Endothelial cell of umbilical vein (primary cell): ENCODE measurements around the gene CALN1. TPM values are rescaled to one million over a fixed set of nuclear protein-coding genes. Genes with fewer than 3 reads are reported as not detected.

Experiments used
- BruUV-seq: library from RNA; stranded (reverse); fragments of 400-500 nt; replicated peaks from 2 replicates; lab custom pipeline; 2021; lab: Mats Ljungman, UMichigan
- CTCF ChIA-PET: fragments of 300-600, 350-600 bp; sonication (Branson Sonifier 250); formaldehyde crosslinking; loops from one replicate; lab custom pipeline; 2021; ENCODE audit warnings: antibody characterized with exemption, inconsistent platforms; lab: Charles Lee
- POLR2A ChIA-PET: fragments of 300-600, 350-600 bp; sonication (Branson Sonifier 250); formaldehyde crosslinking; loops from one replicate; lab custom pipeline; 2021; ENCODE audit warnings: antibody characterized with exemption, inconsistent platforms; lab: Charles Lee
- DNase-seq: peaks from one replicate; pipeline ENCODE4 v3.0.0-alpha.2; 2011; ENCODE audit warnings: low read depth, low spot score
- FAIRE-seq: peaks from 2 replicates; lab custom pipeline; 2011; peaks lifted over from hg19 to GRCh38; lab: Jason Lieb, UNC
- H2AFZ ChIP-seq: 2 replicates; pipeline ENCODE4 v1.6.0; 2012; ENCODE audit warnings: low read depth, low read length, control low read depth, inconsistent platforms
- H3K27ac ChIP-seq: 2 replicates; pipeline ENCODE4 v1.5.1; 2011; ENCODE audit warnings: low read depth, mild to moderate bottlenecking, control low read depth, low read length, moderate library complexity; ENCODE audit not compliant: insufficient read depth
- H3K27me3 ChIP-seq, 2 experiments: 2 replicates each; pipeline versions ENCODE4 v1.6.0 to v1.6.1; 2011; ENCODE audit warnings: low read length in 2 of 2, mixed read lengths in 1 of 2; ENCODE audit not compliant: control insufficient read depth in 2 of 2, insufficient read depth in 2 of 2
- H3K36me3 ChIP-seq, 2 experiments: 2 replicates in 1 of 2; 3 replicates in 1 of 2; pipeline ENCODE4 v1.5.1; 2011; ENCODE audit warnings: low read length in 2 of 2, mild to moderate bottlenecking in 1 of 2, moderate library complexity in 1 of 2; ENCODE audit not compliant: control insufficient read depth in 2 of 2, insufficient read depth in 2 of 2; ENCODE audit errors: extremely low read depth in 1 of 2
- H3K4me1 ChIP-seq: 3 replicates; pipeline ENCODE4 v1.5.1; 2011; ENCODE audit warnings: mild to moderate bottlenecking, low read length; ENCODE audit not compliant: control insufficient read depth, insufficient read depth; ENCODE audit errors: extremely low read depth
- H3K4me2 ChIP-seq: 2 replicates; pipeline ENCODE4 v1.6.1; 2011; ENCODE audit warnings: low read length, control low read depth, mixed read lengths; ENCODE audit not compliant: insufficient read depth
- H3K4me3 ChIP-seq, 3 experiments: fragments of 200-600 bp in 1 of 3; sonication (generic), shearing (Covaris generic) in 1 of 3; replicated peaks in 1 of 3; 2 replicates each; pipeline ENCODE4 v1.5.1; 2011 to 2016; ENCODE audit warnings: control low read depth in 3 of 3, low read length in 3 of 3, mild to moderate bottlenecking in 2 of 3, inconsistent platforms in 1 of 3, low read depth in 1 of 3, moderate library complexity in 1 of 3; ENCODE audit not compliant: insufficient read depth in 1 of 3
- H3K79me2 ChIP-seq: 2 replicates; pipeline ENCODE4 v1.6.0; 2012; ENCODE audit warnings: low read length, inconsistent platforms; ENCODE audit not compliant: control insufficient read depth, insufficient read depth
- H3K9ac ChIP-seq: replicated peaks from 2 replicates; pipeline ENCODE3; 2011; ENCODE audit warnings: low read length, control low read depth; ENCODE audit not compliant: insufficient read depth; ENCODE audit errors: extremely low read depth
- H3K9me1 ChIP-seq: replicated peaks from 3 replicates; pipeline ENCODE4 v1.6.0; 2011; ENCODE audit warnings: mild to moderate bottlenecking, low read length; ENCODE audit not compliant: control insufficient read depth, insufficient read depth; ENCODE audit errors: extremely low read depth
- H3K9me3 ChIP-seq: replicated peaks from 2 replicates; pipeline ENCODE4 v1.5.1; 2012; ENCODE audit warnings: low read length, inconsistent platforms; ENCODE audit not compliant: control insufficient read depth, insufficient read depth
- H4K20me1 ChIP-seq: replicated peaks from 2 replicates; pipeline ENCODE3; 2011; ENCODE audit warnings: mild to moderate bottlenecking, low read length; ENCODE audit not compliant: control insufficient read depth, insufficient read depth; ENCODE audit errors: extremely low read depth
- EZH2 ChIP-seq: IDR thresholded peaks from 2 replicates; pipeline ENCODE4 v1.6.1; 2012; ENCODE audit warnings: borderline replicate concordance, low read depth, mild to moderate bottlenecking, moderate library complexity, low read length, inconsistent platforms; ENCODE audit not compliant: severe bottlenecking
- FOS ChIP-seq: IDR thresholded peaks from 2 replicates; pipeline ENCODE4 v1.6.1; 2011; ENCODE audit warnings: mild to moderate bottlenecking, low read length, moderate library complexity, borderline replicate concordance; ENCODE audit not compliant: insufficient read depth
- GATA2 ChIP-seq: IDR thresholded peaks from 2 replicates; pipeline ENCODE4 v1.7.0; 2011; ENCODE audit warnings: low read depth, mild to moderate bottlenecking, moderate library complexity, mixed read lengths, low read length; ENCODE audit not compliant: insufficient read length, insufficient read depth
- JUN ChIP-seq: IDR thresholded peaks from 2 replicates; pipeline ENCODE4 v1.6.1; 2011; ENCODE audit warnings: borderline replicate concordance, low read depth; ENCODE audit not compliant: insufficient read length, insufficient read depth
- MYC ChIP-seq: IDR thresholded peaks from one replicate; pipeline ENCODE4 v1.6.1; 2011; ENCODE audit warnings: mild to moderate bottlenecking, low read depth, low read length
- POLR2A ChIP-seq: IDR thresholded peaks from 2 replicates; pipeline ENCODE4 v1.6.1; 2012; ENCODE audit warnings: low read depth, mild to moderate bottlenecking, control low read depth, low read length
- POLR2AphosphoS5 ChIP-seq: IDR thresholded peaks from 2 replicates; pipeline ENCODE4 v1.6.1; 2012; ENCODE audit warnings: low read depth, mild to moderate bottlenecking, control low read depth, low read length, moderate library complexity; ENCODE audit not compliant: insufficient read depth
- dilution Hi-C: fragments of 300-500 bp; cut with MboI; formaldehyde crosslinking; loops from one replicate; pipeline ENCODE4 v1.15.0; 2019; ENCODE audit warnings: low sequenced_read_pairs; ENCODE audit not compliant: extremely low pct_ligation_motif_present
- intact Hi-C: fragments of 100-400 bp; cut with micrococcal nuclease; formaldehyde crosslinking; loops from one replicate; pipeline ENCODE4 v1.10.0; 2022
- polyA plus RNA-seq, 4 experiments: library from polyadenylated mRNA; depleted of rRNA in 3 of 4; stranded (reverse) in 3 of 4; unstranded in 1 of 4; fragments of >200 nt; gene quantifications; 2 replicates each; pipeline versions ENCODE4 v1.2.1 to v1.2.3, GENCODE V29; 2011 to 2012; ENCODE audit warnings: missing spikeins in 1 of 4
- total RNA-seq: library from RNA; stranded (reverse); gene quantifications from 2 replicates; pipeline ENCODE4 v1.2.3, GENCODE V29; 2021
- TF ChIP-seq, protein P1 (sequence below), 2 donors: IDR thresholded peaks; 1 replicate in 1 of 2; 2 replicates in 1 of 2; pipeline ENCODE4 v1.5.1; 2011; ENCODE audit warnings: low read length in 2 of 2, mild to moderate bottlenecking in 2 of 2, moderate library complexity in 2 of 2, control low read depth in 1 of 2, inconsistent platforms in 1 of 2, low read depth in 1 of 2; ENCODE audit not compliant: insufficient read depth in 1 of 2; ENCODE audit errors: extremely low read depth in 1 of 2
- TF ChIP-seq, protein P2 (sequence below): IDR thresholded peaks from 2 replicates; pipeline ENCODE4 v1.6.1; 2011; ENCODE audit not compliant: insufficient read depth, insufficient read length

Gene CALN1
- total and polyA plus RNA-seq, 2 donors (not counting 3 experiments of a cell fraction or from before 2014, with no cell fraction given), result not detected

DNA sequence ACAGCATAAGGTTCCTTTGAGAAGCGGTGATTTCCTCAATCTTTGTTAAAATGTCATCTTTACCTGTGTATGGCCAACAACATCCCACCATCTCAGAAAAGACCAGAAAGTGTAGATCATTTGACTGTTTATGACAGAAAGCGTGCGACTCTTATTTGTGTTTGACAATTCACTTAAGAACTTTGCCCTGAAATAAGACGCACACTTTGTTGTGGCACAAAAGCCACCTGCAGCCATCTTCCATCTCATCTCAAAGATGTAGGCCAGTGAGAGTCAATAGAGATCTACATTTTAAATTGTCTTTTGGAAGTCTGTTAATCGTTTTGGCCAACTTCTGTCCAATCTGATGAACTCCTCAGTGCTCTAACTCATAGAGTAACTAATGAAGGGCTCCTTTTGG lies 114.0 kb downstream of the CALN1 start:
- Histone ChIP-seq H4K20me1 (no peaks in the 10 kb centered on the region), H3K36me3 (no peaks in the 10 kb centered on the region), H3K4me2 (no peak overlapping the region), H3K4me1 (no peaks in the 10 kb centered on the region), H3K9ac (no peak overlapping the region), H3K79me2 (no peaks in the 10 kb centered on the region), H3K27ac (no peak overlapping the region), H3K27me3 (no peaks in the 10 kb centered on the region), H3K9me1 (no peaks in the 10 kb centered on the region), H2AFZ (no peak overlapping the region), H3K4me3 (no peak overlapping the region), H3K9me3 (no peaks in the 10 kb centered on the region)
- FAIRE-seq (no peak), DNase-seq (no peak)
- CTCF ChIA-PET, result no interaction called here
- TF ChIP-seq MYC, result no peak
- TF ChIP-seq, protein P1, sequence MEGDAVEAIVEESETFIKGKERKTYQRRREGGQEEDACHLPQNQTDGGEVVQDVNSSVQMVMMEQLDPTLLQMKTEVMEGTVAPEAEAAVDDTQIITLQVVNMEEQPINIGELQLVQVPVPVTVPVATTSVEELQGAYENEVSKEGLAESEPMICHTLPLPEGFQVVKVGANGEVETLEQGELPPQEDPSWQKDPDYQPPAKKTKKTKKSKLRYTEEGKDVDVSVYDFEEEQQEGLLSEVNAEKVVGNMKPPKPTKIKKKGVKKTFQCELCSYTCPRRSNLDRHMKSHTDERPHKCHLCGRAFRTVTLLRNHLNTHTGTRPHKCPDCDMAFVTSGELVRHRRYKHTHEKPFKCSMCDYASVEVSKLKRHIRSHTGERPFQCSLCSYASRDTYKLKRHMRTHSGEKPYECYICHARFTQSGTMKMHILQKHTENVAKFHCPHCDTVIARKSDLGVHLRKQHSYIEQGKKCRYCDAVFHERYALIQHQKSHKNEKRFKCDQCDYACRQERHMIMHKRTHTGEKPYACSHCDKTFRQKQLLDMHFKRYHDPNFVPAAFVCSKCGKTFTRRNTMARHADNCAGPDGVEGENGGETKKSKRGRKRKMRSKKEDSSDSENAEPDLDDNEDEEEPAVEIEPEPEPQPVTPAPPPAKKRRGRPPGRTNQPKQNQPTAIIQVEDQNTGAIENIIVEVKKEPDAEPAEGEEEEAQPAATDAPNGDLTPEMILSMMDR (IDR thresholded peaks at IDR 0.05; ENCODE audit: extremely low read depth in 1 of 2, insufficient read depth in 1 of 2, low read depth in 1 of 2, low read length in 2 of 2), result no peak
- TF ChIP-seq POLR2A, result no peak
- POLR2A ChIA-PET, result no interaction called here
- dilution Hi-C loops, result no loop called here
- intact Hi-C loops, result no loop called here
- BruUV-seq, result no TSS peak

DNA sequence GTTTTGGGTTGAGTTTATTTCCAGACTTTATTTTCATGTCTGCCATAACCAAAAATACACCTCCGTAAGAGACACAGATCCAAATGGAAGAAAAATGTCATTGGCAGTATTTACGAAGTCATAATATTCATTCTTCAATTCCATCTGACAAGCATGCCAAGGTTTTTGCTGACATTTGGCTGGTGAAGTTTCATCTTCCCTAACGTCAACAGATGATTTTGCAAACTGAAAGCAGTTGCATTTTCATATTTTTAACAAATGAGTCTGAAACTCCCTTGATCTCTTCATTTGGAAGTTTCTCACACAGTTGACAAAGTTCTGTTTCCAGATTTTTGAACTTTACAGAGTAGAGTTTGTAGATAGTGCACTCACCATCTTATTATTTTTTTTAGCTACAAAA lies 114.5 kb downstream of the CALN1 start:
- no peak for FAIRE-seq

More for the DNA sequence above, 114.5 kb downstream of the CALN1 start:
- no peak overlapping the region for H2AFZ ChIP-seq
- BruUV-seq, result no TSS peak
- H3K9ac ChIP-seq, result no peak overlapping the region
- no peaks in the 10 kb centered on the region for H3K9me3 ChIP-seq
- H3K27me3 ChIP-seq, result no peaks in the 10 kb centered on the region
- H3K4me3 ChIP-seq, result no peak overlapping the region
- no peak for TF ChIP-seq POLR2AphosphoS5
- TF ChIP-seq JUN, result no peak
- TF ChIP-seq GATA2, result no peak
- no peak for TF ChIP-seq POLR2A
- TF ChIP-seq, protein P1 (IDR thresholded peaks at IDR 0.05; ENCODE audit: extremely low read depth in 1 of 2, insufficient read depth in 1 of 2, low read depth in 1 of 2, low read length in 2 of 2), result no peak
- TF ChIP-seq, protein P2, sequence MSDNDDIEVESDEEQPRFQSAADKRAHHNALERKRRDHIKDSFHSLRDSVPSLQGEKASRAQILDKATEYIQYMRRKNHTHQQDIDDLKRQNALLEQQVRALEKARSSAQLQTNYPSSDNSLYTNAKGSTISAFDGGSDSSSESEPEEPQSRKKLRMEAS, result no peak
- TF ChIP-seq FOS, result no peak
- no peak for TF ChIP-seq EZH2
- TF ChIP-seq MYC, result no peak
- no peaks in the 10 kb centered on the region for H3K79me2 ChIP-seq
- dilution Hi-C loops (no loop called here), intact Hi-C loops (no loop called here)
- ChIA-PET POLR2A (no interaction called here), CTCF (no interaction called here)
- no peak overlapping the region for H3K4me2 ChIP-seq
- H3K36me3 ChIP-seq, result no peaks in the 10 kb centered on the region
- H4K20me1 ChIP-seq, result no peaks in the 10 kb centered on the region
- H3K27ac ChIP-seq, result no peak overlapping the region
- DNase-seq, result no peak
- no peaks in the 10 kb centered on the region for H3K9me1 ChIP-seq
- H3K4me1 ChIP-seq, result no peaks in the 10 kb centered on the region
